H1 (cell line): ENCODE data around the gene CHST4. TPM values are rescaled to one million over a fixed set of nuclear protein-coding genes. Genes with fewer than 3 reads are reported as not detected.

Experiments
- CTCF ChIA-PET: fragments of 300-600 bp; sonication (Branson Sonifier 250); formaldehyde crosslinking; loops from one replicate; lab custom pipeline; 2021; ENCODE audit not compliant: partially characterized antibody; lab: Charles Lee
- POLR2A ChIA-PET: fragments of 300-600 bp; sonication (Branson Sonifier 250); formaldehyde crosslinking; loops from one replicate; lab custom pipeline; 2021; ENCODE audit warnings: inconsistent platforms; ENCODE audit not compliant: partially characterized antibody; lab: Charles Lee
- DNase-seq, 2 experiments: peaks; one replicate each; pipeline versions ENCODE4 v3.0.0 to v3.0.0-alpha.2; 2010 to 2022; ENCODE audit warnings: low spot score in 2 of 2, low read depth in 1 of 2, mixed read lengths in 1 of 2
- FAIRE-seq: peaks from 2 replicates; lab custom pipeline; 2011; peaks lifted over from hg19 to GRCh38; lab: Jason Lieb, UNC
- H2AFZ ChIP-seq: 2 replicates; pipeline ENCODE4 v1.8.1; 2012; ENCODE audit warnings: low read length, inconsistent platforms
- H2AK5ac ChIP-seq: 2 replicates; pipeline ENCODE4 v1.6.1; 2013; ENCODE audit warnings: low read depth, low read length
- H2BK120ac ChIP-seq: replicated peaks from 2 replicates; pipeline ENCODE3; 2013; ENCODE audit warnings: low read depth, low read length, inconsistent platforms
- H2BK12ac ChIP-seq: 2 replicates; pipeline ENCODE4 v1.6.1; 2013; ENCODE audit warnings: low read depth, low read length
- H2BK15ac ChIP-seq: 2 replicates; pipeline ENCODE4 v1.6.1; 2013; ENCODE audit warnings: low read length
- H2BK20ac ChIP-seq: 2 replicates; pipeline ENCODE4 v1.6.1; 2013; ENCODE audit warnings: low read length
- H2BK5ac ChIP-seq: 2 replicates; pipeline ENCODE4 v1.6.1; 2013; ENCODE audit warnings: low read depth, low read length
- H3K14ac ChIP-seq: 2 replicates; pipeline ENCODE4 v1.6.1; 2013; ENCODE audit warnings: inconsistent platforms; ENCODE audit not compliant: insufficient read length
- H3K18ac ChIP-seq: 2 replicates; pipeline ENCODE4 v1.6.1; 2013; ENCODE audit warnings: low read length; ENCODE audit errors: extremely low read depth
- H3K23ac ChIP-seq: 2 replicates; pipeline ENCODE4 v1.6.1; 2013; ENCODE audit warnings: inconsistent platforms; ENCODE audit not compliant: insufficient read length
- H3K23me2 ChIP-seq: 2 replicates; pipeline ENCODE4 v1.6.1; 2013; ENCODE audit warnings: low read depth, low read length
- H3K27ac ChIP-seq: 2 replicates; pipeline ENCODE4 v1.6.1; 2011; ENCODE audit warnings: low read depth, low read length, inconsistent platforms
- H3K27me3 ChIP-seq, 4 experiments: replicated peaks in 1 of 4; 1 replicate in 1 of 4; 2 replicates in 3 of 4; pipeline versions ENCODE4 v1.6.1 to v1.8.1; 2011 to 2013; ENCODE audit warnings: low read length in 3 of 4, mild to moderate bottlenecking in 3 of 4, inconsistent platforms in 2 of 4, mixed read lengths in 2 of 4, moderate library complexity in 1 of 4; ENCODE audit not compliant: control insufficient read depth in 3 of 4, insufficient read depth in 3 of 4; ENCODE audit errors: extremely low read depth in 1 of 4
- H3K36me3 ChIP-seq, 4 experiments: 2 replicates each; pipeline versions ENCODE4 v1.6.1 to v1.8.1; 2011 to 2013; ENCODE audit warnings: mild to moderate bottlenecking in 4 of 4, low read length in 3 of 4, moderate library complexity in 2 of 4, control low read depth in 1 of 4, inconsistent platforms in 1 of 4; ENCODE audit not compliant: insufficient read depth in 4 of 4, control insufficient read depth in 2 of 4
- H3K4ac ChIP-seq: replicated peaks from 2 replicates; pipeline ENCODE3; 2013; ENCODE audit warnings: low read length, low read depth, mixed read lengths, inconsistent platforms; ENCODE audit not compliant: insufficient read length
- H3K4me1 ChIP-seq, 4 experiments: replicated peaks in 1 of 4; 1 replicate in 1 of 4; 2 replicates in 3 of 4; pipeline versions ENCODE4 v1.6.1 to v1.8.1; 2011 to 2013; ENCODE audit warnings: low read length in 3 of 4, inconsistent platforms in 2 of 4, mixed read lengths in 1 of 4; ENCODE audit not compliant: insufficient read depth in 4 of 4, control insufficient read depth in 3 of 4
- H3K4me2 ChIP-seq, 2 experiments: 2 replicates each; pipeline versions ENCODE4 v1.6.1 to v1.8.1; 2011 to 2013; ENCODE audit warnings: low read depth in 2 of 2, low read length in 2 of 2, control low read depth in 1 of 2, inconsistent platforms in 1 of 2, mild to moderate bottlenecking in 1 of 2; ENCODE audit not compliant: insufficient read depth in 1 of 2
- H3K4me3 ChIP-seq, 4 experiments: fragments of 200-600, 300-600 bp in 1 of 4; sonication (generic), shearing (Covaris generic), sonication (Bioruptor Twin) in 1 of 4; 2 replicates each; pipeline versions ENCODE4 v1.5.1 to v1.8.1; 2011 to 2016; ENCODE audit warnings: low read length in 4 of 4, low read depth in 3 of 4, control low read depth in 2 of 4, inconsistent platforms in 2 of 4, mild to moderate bottlenecking in 2 of 4, mixed read lengths in 1 of 4, moderate library complexity in 1 of 4; ENCODE audit not compliant: insufficient read depth in 2 of 4; ENCODE audit errors: extremely low read depth in 1 of 4
- H3K56ac ChIP-seq: replicated peaks from 2 replicates; pipeline ENCODE3; 2013; ENCODE audit warnings: low read depth, mild to moderate bottlenecking, mixed read lengths, low read length, inconsistent platforms; ENCODE audit not compliant: insufficient read length
- H3K79me1 ChIP-seq: 2 replicates; pipeline ENCODE4 v1.6.1; 2013; ENCODE audit warnings: low read depth, low read length, control low read depth
- H3K79me2 ChIP-seq, 2 experiments: 2 replicates each; pipeline versions ENCODE4 v1.6.1 to v1.8.1; 2012 to 2013; ENCODE audit warnings: low read length in 2 of 2, mild to moderate bottlenecking in 2 of 2, inconsistent platforms in 1 of 2; ENCODE audit not compliant: insufficient read depth in 2 of 2, control insufficient read depth in 1 of 2
- H3K9ac ChIP-seq, 4 experiments: replicated peaks in 1 of 4; 1 replicate in 1 of 4; 2 replicates in 3 of 4; pipeline versions ENCODE4 v1.6.1 to v1.8.1; 2011 to 2013; ENCODE audit warnings: low read depth in 3 of 4, low read length in 3 of 4, control low read depth in 2 of 4, mild to moderate bottlenecking in 2 of 4, moderate library complexity in 2 of 4, inconsistent platforms in 1 of 4; ENCODE audit errors: extremely low read depth in 1 of 4
- H3K9me3 ChIP-seq, 2 experiments: 2 replicates each; pipeline versions ENCODE4 v1.6.1 to v1.8.1; 2012 to 2013; ENCODE audit warnings: mild to moderate bottlenecking in 2 of 2, moderate library complexity in 2 of 2, control low read depth in 1 of 2, inconsistent platforms in 1 of 2, low read depth in 1 of 2, low read length in 1 of 2, mixed read lengths in 1 of 2; ENCODE audit not compliant: insufficient read depth in 2 of 2
- H4K20me1 ChIP-seq, 2 experiments: replicated peaks in 1 of 2; 2 replicates each; pipeline versions ENCODE3 to v1.8.1; 2011 to 2013; ENCODE audit warnings: inconsistent platforms in 2 of 2, low read length in 2 of 2, mild to moderate bottlenecking in 1 of 2; ENCODE audit not compliant: insufficient read depth in 2 of 2, control insufficient read depth in 1 of 2
- H4K5ac ChIP-seq: 2 replicates; pipeline ENCODE4 v1.6.1; 2013; ENCODE audit warnings: low read length, low read depth, mixed read lengths, inconsistent platforms; ENCODE audit not compliant: insufficient read length
- H4K8ac ChIP-seq: 2 replicates; pipeline ENCODE4 v1.8.0; 2013; ENCODE audit warnings: mild to moderate bottlenecking, moderate library complexity, low read length, inconsistent platforms; ENCODE audit not compliant: insufficient read depth; ENCODE audit errors: extremely low read depth
- H4K91ac ChIP-seq: replicated peaks from 2 replicates; pipeline ENCODE3; 2013; ENCODE audit warnings: low read length, mixed read lengths, inconsistent platforms; ENCODE audit not compliant: insufficient read length
- ASH2L ChIP-seq: fragments of 200-600, 300-600 bp; sonication (generic); IDR thresholded peaks from one replicate; pipeline ENCODE4 v1.7.1; 2017; ENCODE audit warnings: low read length
- BCL11A ChIP-seq, 2 experiments: IDR thresholded peaks; one replicate each; pipeline ENCODE4 v1.6.1; 2011; ENCODE audit warnings: low read depth in 2 of 2, low read length in 2 of 2, mild to moderate bottlenecking in 2 of 2
- CBX8 ChIP-seq: fragments of 300-800, 300-1000 bp; sonication (generic); IDR thresholded peaks from 2 replicates; pipeline ENCODE4 v1.7.1; 2016; ENCODE audit warnings: low read depth, low read length, borderline replicate concordance
- CHD2 ChIP-seq: IDR thresholded peaks from 2 replicates; pipeline ENCODE4 v1.6.1; 2012; ENCODE audit warnings: low read length, improper control_type of control experiment
- FOSL1 ChIP-seq: IDR thresholded peaks from 2 replicates; pipeline ENCODE4 v1.6.1; 2011; ENCODE audit warnings: mild to moderate bottlenecking, low read depth, low read length, moderate library complexity; ENCODE audit not compliant: insufficient read depth
- JUND ChIP-seq: IDR thresholded peaks from 2 replicates; pipeline ENCODE4 v1.6.1; 2011; ENCODE audit warnings: mild to moderate bottlenecking, improper control_type of control experiment, low read length
- KDM5A ChIP-seq: fragments of 200-600 bp; IDR thresholded peaks from 2 replicates; pipeline ENCODE4 v1.7.1; 2012; ENCODE audit warnings: mild to moderate bottlenecking, low read length, inconsistent platforms, mixed read lengths
- PHF8 ChIP-seq: fragments of 200-600 bp; sonication (generic); conservative IDR thresholded peaks from 2 replicates; pipeline ENCODE4 v1.7.1; 2012; ENCODE audit warnings: low read depth, mild to moderate bottlenecking, inconsistent platforms, low read length, moderate library complexity
- POLR2A ChIP-seq, 2 experiments: IDR thresholded peaks; 1 replicate in 1 of 2; 2 replicates in 1 of 2; pipeline ENCODE4 v1.6.1; 2011; ENCODE audit warnings: low read depth in 2 of 2, low read length in 2 of 2, mild to moderate bottlenecking in 2 of 2; ENCODE audit errors: control extremely low read depth in 1 of 2
- POU5F1 ChIP-seq: IDR thresholded peaks from 2 replicates; pipeline ENCODE4 v1.6.1; 2011; ENCODE audit warnings: low read depth, mild to moderate bottlenecking, low read length, moderate library complexity
- RBBP5 ChIP-seq: IDR thresholded peaks from 2 replicates; pipeline ENCODE4 v1.7.1; 2012; ENCODE audit warnings: low read depth, mild to moderate bottlenecking, inconsistent platforms, low read length, moderate library complexity, borderline replicate concordance
- SUZ12 ChIP-seq: fragments of 200-600 bp; sonication (generic); IDR thresholded peaks from 2 replicates; pipeline ENCODE4 v1.6.1; 2012; ENCODE audit warnings: mild to moderate bottlenecking, inconsistent platforms, low read length, moderate library complexity, mixed read lengths
- WGBS, 2 experiments: shearing (Covaris generic) in 1 of 2; methylation state at CpG; one replicate each; pipeline versions ENCODE4 v1.1.6 to v1.1.7; 2013 to 2015; ENCODE audit warnings: low lambda C conversion rate in 2 of 2, mixed read lengths in 2 of 2, inconsistent platforms in 1 of 2, low coverage in 1 of 2, missing lambda C conversion rate in 1 of 2; ENCODE audit not compliant: insufficient replicate concordance in 2 of 2, insufficient coverage in 1 of 2, insufficient read length in 1 of 2; ENCODE audit errors: extremely low coverage in 1 of 2, missing lambda C conversion rate in 1 of 2; 5-methylcytosine and 5-hydroxymethylcytosine counted together
- polyA plus RNA-seq, 7 experiments: library from polyadenylated mRNA; depleted of rRNA in 3 of 7; stranded (reverse) in 5 of 7; unstranded in 2 of 7; fragments of >200 nt in 5 of 7; fragments of 200-250 nt in 2 of 7; gene quantifications; 1 replicate in 5 of 7; 2 replicates in 1 of 7; 4 replicates in 1 of 7; pipeline versions ENCODE4 v1.2.1 to v1.2.3, GENCODE V29; 2011 to 2013; ENCODE audit warnings: missing spikeins in 2 of 7, mixed read lengths in 2 of 7
- total RNA-seq: library from RNA; stranded (reverse); fragmentation: NEBNext Ultra II Directional; extraction: Animal tissue kit (Norgen Biotek cat#: 25700); gene quantifications from 2 replicates; pipeline ENCODE4 v1.2.1, GENCODE V29; 2021
- TF ChIP-seq, protein P1 (sequence below): IDR thresholded peaks from 2 replicates; pipeline ENCODE4 v1.6.1; 2012; ENCODE audit warnings: low read length, inconsistent platforms

Gene CHST4
- total and polyA plus RNA-seq, 2 of the 8 experiments (the other 6 are each of a cell fraction or from before 2014, with no cell fraction given) = 12.1 to 14.6 TPM

DNA sequence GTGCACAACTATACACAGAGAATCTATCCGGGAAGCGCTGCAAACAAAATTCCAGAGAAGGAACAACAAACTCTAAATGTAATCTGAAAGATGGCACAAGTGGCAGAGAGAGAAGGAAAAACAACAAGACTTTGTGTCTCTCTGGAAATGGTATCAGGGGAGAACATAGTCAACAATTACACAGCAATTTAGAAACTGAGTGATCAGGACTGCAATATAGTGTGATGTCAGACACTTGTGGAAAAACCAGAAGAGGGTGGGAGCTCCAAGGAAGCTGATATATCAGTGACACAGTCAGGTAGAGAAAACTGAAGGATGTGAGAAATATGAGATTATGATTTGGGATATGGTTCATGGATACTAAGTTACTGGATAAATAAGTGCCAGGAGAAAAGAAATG lies 45.3 kb upstream of the CHST4 start:
- ChIA-PET CTCF (interaction anchor here (1.4 to 4.0 kb wide), 10 partner anchors 10 to 130 kb away, joined by 3 to 50 read pairs (median 9); partner anchors contain the start of gene ZNF19), POLR2A (interaction anchor here (1.0 to 1.8 kb wide), 4 partner anchors 9 to 18 kb away, joined by 3 read pairs; partner anchors contain the start of gene ZNF23)
- H3K4me1 ChIP-seq = no peaks in the 10 kb centered on the region
- H2BK15ac ChIP-seq = no peak overlapping the region
- WGBS, 2 experiments = 93% methylated on average over 2 of the region's 2 CpGs; no CpG with 5 or more reads in 1 of the 2 experiments
- H3K18ac ChIP-seq = no peak overlapping the region
- no peak overlapping the region for H2BK120ac ChIP-seq
- H2BK5ac ChIP-seq = no peak overlapping the region
- DNase-seq (no peak), FAIRE-seq (no peak)
- H3K23me2 ChIP-seq = peaks cover 2% of the 10 kb centered on the region; the same call in 1 of the 2 replicates
- H3K4me2 ChIP-seq = no peak overlapping the region
- peaks cover 0 to 1% (median 0%) of the 10 kb centered on the region in 4 experiments; a peak in 1 of 8 replicates for H3K36me3 ChIP-seq
- H2AK5ac ChIP-seq = no peak overlapping the region
- H4K5ac ChIP-seq = no peak overlapping the region
- H4K91ac ChIP-seq = no peak overlapping the region
- H2AFZ ChIP-seq = no peak overlapping the region
- H3K79me1 ChIP-seq = no peaks in the 10 kb centered on the region
- H3K4ac ChIP-seq = no peak overlapping the region
- no peak overlapping the region for H3K27ac ChIP-seq
- no peak overlapping the region for H3K9ac ChIP-seq
- no peak overlapping the region for H3K56ac ChIP-seq
- no peak overlapping the region for H3K23ac ChIP-seq
- H3K9me3 ChIP-seq = no peaks in the 10 kb centered on the region
- H4K8ac ChIP-seq = no peak overlapping the region
- no peaks in the 10 kb centered on the region for H3K27me3 ChIP-seq
- no peak overlapping the region for H3K14ac ChIP-seq
- H4K20me1 ChIP-seq = no peaks in the 10 kb centered on the region
- no peaks in the 10 kb centered on the region for H3K79me2 ChIP-seq
- no peak overlapping the region for H2BK20ac ChIP-seq
- no peak overlapping the region for H2BK12ac ChIP-seq
- H3K4me3 ChIP-seq = no peak overlapping the region
- TF ChIP-seq CBX8 (no peak), SUZ12 (no peak), KDM5A (no peak), FOSL1 (no peak), RBBP5 (no peak), BCL11A (IDR thresholded peaks at IDR 0.05; ENCODE audit: low read depth in 2 of 2, low read length in 2 of 2) (no peak), JUND (no peak), ASH2L (no peak), CHD2 (no peak), POU5F1 (no peak), POLR2A (IDR thresholded peaks at IDR 0.05; ENCODE audit: control extremely low read depth in 1 of 2, low read depth in 2 of 2, low read length in 2 of 2) (no peak), PHF8 (no peak)
- TF ChIP-seq, protein P1, sequence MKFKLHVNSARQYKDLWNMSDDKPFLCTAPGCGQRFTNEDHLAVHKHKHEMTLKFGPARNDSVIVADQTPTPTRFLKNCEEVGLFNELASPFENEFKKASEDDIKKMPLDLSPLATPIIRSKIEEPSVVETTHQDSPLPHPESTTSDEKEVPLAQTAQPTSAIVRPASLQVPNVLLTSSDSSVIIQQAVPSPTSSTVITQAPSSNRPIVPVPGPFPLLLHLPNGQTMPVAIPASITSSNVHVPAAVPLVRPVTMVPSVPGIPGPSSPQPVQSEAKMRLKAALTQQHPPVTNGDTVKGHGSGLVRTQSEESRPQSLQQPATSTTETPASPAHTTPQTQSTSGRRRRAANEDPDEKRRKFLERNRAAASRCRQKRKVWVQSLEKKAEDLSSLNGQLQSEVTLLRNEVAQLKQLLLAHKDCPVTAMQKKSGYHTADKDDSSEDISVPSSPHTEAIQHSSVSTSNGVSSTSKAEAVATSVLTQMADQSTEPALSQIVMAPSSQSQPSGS = no peak
